ENCODE results near the gene BSND.
"Not testable (repeated sequence)": the region's sequence is repeated elsewhere in the genome, so short reads cannot be mapped to it uniquely, and the experiment has no call there.

The BSND gene

DNA sequence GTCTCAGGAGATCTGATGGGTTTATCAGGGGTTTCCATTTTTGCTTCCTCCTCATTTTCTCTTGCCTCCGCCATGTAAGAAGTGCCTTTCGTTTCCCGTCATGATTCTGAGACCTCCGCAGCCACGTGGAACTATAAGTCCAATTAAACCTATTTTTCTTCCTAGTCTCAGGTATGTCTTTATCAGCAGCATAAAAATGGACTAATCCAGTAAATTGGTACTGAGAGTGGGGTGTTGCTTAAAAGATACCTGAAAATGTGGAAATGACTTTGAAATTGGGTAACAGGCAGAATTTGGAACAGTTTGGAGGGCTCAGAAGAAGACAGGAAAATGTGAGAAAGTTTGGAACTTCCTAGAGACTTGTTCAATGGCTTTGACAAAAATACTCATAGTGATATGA lies 32.4 kb downstream of the BSND start:
- DNase-seq: not testable (repeated sequence)

DNA sequence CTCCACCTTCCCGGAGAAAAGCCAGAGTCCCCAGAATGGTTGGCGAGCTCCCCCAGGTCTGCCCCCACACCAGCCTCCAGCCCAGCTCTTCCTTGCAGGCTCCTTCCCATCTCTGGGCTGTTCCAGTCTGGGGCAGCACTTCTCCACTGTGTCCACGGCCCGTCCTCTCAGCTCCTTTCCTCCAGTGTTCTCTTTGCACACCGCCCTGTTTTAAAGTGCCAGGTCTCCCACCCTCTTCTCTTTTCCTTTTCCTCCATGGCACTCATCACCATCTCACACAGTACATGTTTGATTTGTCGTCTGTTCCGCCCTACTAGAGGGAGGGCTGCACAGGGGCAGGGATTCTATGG lies 34.5 kb downstream of the BSND start:
- no peak for DNase-seq

DNA sequence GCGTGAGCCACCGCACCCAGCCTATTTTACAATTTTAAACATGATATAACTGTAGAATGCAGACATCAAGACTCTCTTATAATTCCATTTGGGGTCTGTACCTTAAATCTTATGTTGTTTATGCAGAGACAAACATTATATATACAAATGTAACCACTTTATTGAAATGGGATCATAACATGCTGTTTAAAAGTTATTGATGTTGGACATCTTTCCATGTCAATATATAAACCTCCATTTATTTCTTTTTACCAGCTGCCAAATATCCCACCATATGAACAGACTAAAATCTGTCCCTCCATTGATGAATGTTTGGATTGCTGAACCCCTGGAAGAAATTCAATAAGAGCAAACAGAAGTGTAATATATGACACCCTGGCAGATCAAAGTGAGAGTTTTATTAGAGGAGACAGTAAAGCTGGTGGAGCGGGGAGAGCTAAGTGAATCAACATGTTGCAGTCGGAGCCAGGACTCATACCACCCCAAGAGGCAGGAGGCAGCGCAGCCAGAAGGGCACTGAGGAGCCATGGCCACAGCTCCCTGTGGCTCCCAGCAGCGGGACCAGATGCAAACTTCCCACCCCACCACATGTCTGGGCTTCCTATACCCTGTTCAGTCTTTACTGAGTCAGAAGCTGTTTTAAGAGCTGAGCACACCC lies 35.9 kb downstream of the BSND start:
- no peak for DNase-seq

DNA sequence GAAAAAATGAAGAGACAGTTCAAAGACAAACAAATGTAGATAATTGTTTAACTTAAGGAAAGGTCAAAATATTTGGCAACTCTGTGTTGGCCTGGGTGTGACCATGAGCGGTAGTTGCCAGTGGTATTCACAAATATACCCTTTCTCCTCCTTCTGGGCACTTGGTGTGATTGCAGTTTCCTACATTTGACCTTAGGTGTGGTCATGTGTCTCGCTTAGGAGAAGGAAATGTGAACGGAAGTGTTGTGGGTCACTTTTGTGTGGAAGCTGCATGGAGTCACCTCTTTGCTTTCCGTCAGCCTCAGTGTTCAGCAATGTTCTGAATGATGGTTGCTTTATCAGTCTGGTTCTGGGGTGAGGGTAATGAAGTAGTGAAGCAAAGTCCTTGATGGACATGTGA lies 37.2 kb downstream of the BSND start:
- DNase-seq: no peak

DNA sequence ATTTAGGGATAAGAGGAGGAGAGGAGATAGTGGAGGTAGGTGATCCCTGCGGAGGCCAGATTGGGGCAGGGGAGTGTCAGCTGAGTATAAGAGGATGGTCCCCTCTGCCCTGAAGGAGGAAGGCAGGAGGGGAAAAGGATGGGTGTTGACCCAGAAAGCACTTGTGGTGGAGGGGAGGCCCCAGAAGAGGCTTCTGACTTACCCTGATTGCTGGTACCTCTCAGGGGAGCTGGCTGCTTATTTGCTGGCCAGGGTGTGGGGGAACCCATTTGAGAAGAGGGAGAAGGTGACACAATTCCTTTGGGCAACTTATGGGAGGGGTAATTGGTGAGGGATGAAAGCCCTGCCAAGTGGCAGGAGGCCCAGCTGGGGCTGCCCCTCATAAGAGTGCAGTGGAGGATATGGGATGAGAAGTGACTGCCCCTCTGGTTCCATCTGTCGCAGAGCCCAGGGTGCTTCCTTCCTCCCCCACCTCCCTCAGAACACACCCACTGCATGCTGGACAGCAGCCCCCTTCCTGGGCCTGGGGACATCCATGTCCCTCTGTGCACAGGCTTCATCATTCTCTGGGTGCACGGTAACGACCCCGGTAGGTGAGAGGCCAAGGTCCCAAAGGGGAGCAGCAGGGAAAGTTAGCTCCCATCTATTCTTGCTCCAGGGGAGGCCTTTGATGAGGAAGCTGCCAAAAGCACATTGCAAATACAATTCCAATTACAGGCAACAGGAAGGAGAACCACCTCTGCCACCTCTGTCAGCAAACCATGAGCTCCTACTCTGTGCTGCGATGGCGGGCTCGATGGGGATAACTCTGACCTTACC lies 39.2 kb downstream of the BSND start:
- DNase-seq: no peak

DNA sequence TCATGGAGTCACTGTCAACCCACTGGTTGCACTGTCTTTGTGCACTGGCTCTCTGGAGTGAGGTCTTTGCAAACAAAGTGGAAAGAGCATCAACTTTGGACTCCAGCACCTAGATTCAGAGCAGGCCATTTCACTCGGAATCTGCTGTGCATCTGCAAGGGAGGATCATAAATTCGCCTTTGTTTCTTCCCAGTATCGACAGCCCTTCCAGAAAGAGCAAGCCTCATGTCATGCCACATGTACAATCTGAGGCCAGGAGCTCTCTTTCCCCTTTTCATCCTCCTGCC lies 39.8 kb downstream of the BSND start:
- no peak for DNase-seq

DNA sequence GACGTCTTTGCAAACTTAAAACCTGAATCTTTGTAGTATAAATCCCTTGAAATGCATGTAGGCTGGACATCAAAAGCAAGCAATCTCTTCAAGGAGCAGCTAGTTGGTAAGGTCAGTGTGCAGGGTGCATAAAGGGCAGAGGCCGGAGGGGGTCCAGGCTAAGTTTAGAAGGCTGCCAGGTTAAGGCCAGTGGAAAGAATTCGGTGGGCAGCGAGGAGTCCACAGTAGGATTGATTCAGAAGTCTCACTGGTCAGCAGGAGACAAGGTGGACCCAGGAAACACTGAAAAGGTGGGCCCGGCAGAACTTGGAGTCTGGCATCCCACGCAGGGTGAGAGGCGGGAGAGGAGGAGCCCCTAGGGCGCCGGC lies 40.2 kb downstream of the BSND start:
- no peak for DNase-seq

DNA sequence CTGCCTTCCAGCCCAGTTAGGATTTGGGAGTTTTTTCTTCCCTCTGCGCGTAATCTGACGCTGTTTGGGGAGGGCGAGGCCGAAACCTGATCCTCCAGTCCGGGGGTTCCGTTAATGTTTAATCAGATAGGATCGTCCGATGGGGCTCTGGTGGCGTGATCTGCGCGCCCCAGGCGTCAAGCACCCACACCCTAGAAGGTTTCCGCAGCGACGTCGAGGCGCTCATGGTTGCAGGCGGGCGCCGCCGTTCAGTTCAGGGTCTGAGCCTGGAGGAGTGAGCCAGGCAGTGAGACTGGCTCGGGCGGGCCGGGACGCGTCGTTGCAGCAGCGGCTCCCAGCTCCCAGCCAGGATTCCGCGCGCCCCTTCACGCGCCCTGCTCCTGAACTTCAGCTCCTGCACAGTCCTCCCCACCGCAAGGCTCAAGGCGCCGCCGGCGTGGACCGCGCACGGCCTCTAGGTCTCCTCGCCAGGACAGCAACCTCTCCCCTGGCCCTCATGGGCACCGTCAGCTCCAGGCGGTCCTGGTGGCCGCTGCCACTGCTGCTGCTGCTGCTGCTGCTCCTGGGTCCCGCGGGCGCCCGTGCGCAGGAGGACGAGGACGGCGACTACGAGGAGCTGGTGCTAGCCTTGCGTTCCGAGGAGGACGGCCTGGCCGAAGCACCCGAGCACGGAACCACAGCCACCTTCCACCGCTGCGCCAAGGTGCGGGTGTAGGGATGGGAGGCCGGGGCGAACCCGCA lies 40.8 kb downstream of the BSND start, which contains the start of gene PCSK9:
Gene PCSK9, plus strand, starts transcription at position 207 of the 741 bp plus-strand sequence. Its CDS starts 290 bp downstream, at position 497.
- no peak for DNase-seq

DNA sequence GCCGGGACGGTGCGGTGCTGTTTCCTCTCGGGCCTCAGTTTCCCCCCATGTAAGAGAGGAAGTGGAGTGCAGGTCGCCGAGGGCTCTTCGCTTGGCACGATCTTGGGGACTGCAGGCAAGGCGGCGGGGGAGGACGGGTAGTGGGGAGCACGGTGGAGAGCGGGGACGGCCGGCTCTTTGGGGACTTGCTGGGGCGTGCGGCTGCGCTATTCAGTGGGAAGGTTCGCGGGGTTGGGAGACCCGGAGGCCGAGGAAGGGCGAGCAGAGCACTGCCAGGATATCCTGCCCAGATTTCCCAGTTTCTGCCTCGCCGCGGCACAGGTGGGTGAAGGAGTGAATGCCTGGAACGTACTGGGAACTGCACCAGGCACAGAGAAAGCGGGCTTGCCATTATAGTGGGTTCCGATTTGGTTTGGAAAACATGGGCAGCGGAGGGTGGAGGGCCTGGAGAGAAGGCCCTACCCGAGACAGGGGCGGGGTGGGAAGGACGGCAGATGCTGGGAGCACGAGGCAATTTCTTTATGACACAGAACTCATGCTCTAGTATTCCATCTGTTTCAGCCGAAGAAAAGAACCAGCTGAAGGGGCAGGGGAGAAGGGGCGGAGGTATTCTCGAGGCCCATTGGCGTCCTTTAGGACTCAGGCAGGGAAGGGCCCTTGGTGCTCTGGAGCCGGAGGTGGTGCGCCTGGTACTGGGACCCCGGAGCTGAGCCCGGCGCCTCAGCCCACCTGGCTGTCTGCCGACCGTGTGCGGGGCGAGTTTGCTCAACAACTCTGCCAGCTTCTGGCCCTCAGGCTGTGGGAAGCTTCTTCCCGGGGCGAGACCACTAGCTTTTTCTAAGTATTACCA lies 41.6 kb downstream of the BSND start:
- no peak for DNase-seq

DNA sequence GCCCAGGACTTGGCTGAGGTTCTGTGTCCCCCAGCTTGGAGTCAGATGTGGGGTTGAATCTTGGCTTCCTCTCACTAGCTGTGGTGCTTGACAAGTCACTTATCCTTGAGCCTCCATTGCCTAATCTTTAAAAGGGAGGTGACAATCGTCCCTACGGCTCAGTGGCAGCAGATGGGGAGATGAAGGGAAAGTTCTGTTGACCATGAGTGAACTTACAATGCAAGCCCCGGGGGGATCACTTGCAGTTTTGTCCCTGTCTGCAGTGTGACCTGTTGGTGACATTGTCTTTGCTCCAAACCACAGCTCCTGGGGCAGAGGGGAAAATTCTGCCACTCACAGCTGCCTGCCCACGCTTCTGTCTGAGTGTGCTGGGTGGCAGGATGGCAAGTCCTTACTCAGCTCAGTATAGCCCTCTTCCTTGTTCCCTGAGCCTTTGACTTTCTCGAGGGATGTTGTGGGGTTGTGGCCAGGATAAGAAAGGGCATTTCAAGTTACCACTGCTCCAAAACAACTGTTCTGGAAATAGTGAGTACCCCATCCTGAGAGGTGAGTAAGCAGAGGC lies 42.3 kb downstream of the BSND start:
- no peak for DNase-seq

DNA sequence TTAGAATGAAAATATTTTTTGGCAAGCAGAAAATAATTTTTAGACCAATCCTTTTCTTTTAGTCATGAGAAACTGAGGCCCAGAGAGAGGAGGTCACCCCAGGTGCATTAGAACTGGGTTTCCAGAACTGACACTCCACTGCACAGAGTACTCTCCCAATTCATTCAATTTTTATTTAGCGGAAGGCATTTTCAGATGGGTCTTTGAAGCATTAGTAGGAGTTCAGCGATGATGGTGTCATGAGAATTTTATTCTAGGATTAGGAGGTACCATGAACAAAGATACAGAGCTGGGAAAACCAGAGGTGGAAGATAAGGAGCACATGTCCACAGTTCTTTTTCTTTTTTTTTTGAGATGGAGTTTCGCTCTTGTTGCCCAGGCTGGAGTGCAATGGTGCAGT lies 42.9 kb downstream of the BSND start:
- no peak for DNase-seq

DNA sequence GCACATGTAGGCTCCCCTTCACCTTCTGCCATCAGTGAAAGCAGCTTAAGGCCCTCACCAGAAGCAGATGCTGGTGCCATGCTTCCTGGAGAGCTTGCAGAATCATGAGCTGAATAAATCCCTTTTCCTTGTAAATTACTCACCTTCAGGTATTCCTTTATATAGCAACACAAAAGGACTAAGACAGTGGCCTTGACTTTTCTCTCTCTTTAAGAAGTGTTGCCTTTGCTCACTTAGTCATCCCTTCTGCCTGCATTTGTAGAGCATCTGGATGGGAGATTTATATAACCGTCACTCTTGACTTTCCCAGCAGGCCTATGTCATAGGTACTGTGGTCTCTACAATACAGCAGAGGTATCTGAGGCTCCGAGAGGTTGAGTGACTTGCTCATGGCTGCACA lies 44.3 kb downstream of the BSND start:
- no peak for DNase-seq

DNA sequence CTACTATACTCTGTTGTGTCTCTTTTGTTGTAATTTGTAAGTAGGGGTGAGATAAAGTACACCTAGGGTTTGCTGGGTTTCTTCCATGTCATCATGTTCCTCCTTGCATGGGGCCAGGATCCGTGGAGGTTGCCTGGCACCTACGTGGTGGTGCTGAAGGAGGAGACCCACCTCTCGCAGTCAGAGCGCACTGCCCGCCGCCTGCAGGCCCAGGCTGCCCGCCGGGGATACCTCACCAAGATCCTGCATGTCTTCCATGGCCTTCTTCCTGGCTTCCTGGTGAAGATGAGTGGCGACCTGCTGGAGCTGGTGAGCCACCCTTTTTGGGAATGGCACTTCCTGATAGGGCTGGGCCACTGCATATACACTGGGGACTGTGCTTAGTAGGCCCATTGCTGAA lies 45.0 kb downstream of the BSND start:
- DNase-seq: no peak

DNA sequence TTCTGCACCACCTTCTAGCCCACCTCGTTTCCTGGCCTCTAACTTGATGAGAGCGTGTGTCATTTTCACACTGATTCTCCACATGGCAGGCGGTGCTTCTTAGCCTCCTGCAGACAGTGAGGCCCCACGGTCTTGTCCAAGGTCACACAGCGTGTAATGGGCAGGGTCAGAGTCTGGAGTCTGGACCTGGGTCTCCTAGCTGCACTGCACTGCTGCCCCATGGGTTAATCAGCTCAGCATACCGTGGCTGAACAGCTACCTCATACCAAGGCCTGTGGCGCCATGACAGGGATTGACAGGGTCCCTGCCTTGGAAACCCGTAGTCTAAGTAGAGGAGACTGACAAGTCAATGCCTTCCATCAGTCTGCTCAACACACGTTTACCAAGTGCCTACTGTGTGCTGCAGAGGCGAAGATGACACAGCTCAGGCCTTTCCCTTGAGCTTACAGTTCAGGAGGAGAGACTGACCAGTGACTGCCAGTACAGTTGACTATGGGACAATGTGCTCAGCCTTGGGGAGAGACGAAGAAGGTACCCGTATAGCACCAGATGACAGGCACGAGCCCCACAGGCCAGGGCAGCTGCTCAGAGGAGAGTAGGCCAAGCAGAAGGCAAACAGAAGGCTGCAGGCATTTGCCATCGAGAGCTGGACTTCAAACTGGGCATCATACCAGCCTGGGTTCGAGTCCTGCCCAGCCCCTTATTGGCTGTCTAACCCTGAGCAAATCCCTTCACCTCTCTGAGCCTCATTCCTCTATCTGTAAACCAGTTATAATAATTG lies 46.1 kb downstream of the BSND start:
- DNase-seq: no peak

DNA sequence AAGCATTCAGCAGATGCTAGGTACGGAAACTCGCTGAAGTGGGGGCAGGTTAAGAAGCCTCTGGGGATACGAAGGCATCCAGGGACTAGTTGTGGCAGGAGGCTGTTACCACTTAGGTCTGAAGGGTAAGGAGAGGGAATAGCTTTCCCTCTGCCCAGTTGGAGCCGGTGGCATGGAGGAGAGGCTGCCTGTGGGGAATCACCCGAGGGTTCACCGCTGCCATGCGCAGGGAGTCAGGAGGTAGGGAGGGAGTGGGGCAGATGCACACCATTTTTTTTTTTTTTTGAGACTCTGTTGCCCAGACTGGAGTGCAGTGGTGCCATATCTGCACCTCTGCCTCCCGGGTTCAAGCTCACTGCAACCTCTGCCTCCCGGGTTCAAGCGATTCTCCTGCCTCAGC lies 46.7 kb downstream of the BSND start:
- no peak for DNase-seq

DNA sequence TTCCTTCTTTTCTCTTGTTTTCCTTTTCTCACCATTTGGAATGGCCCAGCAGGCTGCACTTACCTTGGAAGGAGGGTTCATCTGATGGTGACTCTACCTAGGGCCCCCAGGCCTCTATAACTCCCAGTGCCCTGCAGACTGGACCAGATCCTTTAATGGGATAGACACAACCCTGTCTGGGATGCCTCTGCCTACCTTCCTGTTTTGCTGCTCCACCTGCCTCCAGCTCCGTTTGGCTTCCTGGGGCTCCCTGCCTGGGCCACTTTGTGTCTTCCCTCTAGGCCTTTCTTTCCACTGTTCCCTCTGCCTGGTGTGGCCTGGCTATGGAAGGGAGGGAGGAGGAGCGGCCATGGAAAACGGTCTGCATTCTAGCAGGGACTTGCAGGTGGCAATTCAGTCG lies 48.1 kb downstream of the BSND start:
- no peak for DNase-seq

DNA sequence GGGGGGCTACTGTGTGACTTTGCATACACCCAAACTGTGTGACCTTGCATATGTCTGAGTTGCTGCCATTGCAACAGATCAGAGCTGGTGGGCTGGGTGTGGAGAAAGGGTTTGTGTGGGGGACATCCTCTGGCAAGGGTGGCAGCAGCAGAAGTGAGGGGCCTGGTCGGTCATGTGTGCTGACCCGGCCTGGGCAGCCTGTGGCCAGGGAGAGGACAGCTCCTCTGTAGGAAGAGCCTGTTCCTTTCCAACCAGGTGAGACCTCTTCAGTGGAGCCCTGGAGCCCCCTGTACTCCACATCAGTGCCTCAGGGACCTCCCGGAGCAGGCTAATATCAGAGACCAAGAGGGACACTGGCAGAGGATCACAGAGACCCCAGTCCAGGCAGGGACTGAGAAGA lies 48.9 kb downstream of the BSND start:
- DNase-seq: no peak

DNA sequence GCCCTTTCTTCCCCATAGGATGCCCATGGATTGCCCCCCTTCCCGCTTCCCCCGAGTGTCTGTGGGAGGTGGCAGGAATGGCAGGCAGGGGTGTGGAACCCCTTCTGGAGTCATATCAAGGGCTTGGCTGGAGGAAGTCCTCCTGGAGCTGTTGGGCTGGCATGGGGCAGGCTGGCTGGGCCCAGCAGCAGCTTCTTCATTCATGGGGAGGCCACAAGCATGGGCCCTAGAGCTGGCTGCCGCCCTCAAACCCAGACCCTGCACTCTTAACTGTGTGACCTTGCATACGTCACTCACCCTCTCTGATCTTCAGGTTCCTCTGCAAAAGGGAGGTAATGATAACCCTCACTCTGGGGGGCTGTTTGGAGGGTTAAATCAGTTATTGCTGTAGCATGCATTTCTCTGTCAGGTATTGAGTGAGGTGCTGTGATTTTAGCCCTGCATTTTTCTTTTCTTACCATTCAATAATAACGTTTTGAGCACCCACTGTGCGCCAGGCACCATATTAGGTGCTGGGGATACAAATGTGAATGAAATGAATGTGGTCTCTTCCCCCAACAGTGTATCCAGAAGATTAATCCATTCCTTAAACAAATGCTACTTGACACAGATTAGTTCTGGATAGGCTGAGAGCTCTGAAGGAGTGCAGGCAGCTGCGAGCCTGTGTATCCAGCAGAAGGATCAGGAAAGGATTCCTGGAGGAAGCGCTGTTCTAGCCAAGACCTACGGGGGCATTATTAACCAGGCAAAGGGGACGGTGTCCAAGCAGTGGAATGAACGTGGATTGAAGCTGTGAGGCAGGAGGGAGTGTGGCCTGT lies 49.9 kb downstream of the BSND start:
- no peak for DNase-seq

DNA sequence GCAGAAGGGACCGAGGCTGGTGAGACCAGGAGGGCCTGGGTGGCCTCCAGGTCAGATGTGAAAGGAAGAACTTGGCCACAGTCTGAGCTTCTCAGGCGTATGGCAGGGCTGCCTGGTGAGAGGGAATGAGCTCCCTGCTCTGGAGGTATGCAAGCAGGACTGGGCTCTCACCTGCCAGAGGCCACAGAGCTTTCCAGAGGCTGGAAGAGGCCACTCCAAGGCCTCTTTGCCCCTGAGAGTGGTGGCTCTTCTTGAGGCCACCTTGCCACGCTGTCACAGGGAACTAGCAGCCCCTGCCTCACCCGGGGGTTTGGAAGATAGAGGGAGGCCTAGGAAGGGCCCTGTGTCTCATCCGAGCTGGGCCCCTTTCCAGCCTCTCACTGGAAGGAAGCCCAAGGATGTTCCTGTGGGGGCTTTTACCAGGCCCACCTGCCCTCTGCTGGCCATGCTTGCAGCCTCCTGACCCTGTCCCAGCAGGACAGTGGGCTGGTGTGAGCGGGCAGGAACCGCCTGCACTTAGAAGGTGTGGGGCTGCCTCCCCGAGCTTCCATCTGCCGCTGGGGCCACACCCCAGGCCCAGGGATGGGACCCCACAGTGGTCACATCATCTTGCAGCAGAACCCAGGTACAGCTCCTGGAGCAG lies 50.7 kb downstream of the BSND start:
- no peak for DNase-seq

DNA sequence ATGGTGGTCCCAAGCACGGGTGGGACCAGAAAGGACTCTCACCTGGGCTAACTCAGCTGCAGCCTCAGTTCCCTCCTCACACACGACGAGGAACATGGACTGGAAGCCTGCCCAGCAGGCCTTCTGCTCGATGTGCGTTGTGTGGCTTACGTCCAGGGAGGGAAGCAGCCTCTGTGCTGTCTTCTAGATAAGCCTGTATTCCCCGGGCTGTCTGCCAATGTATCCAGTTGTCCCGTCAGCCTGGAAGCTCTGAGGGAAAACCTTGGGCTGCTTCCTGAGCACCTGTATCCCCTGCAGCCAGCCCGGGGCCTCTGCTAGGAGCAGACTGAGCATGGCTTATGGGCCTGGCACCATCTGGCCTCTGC lies 51.2 kb downstream of the BSND start:
- DNase-seq: no peak

DNA sequence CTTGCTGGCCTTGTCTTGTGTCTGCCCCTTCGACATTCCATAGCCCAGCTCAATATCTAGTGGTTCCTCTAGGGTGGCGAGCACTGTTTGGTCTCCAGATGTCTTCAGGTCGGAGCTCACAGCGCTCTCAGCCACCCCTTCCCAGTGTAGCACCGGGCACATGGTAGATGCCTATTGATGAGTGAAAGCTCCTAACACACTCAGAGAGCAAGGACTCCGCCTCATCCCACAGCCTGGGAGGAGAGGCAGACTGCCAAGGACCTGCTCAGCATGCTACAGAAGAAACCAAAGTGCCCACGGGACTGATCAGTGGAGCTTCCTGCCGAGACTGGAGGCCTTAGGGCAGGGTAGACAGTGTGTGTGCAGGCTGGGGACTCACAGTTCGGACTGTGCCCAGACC lies 51.5 kb downstream of the BSND start:
- DNase-seq: no peak
